ENCODE results near the gene USP32.

Gene USP32

DNA sequence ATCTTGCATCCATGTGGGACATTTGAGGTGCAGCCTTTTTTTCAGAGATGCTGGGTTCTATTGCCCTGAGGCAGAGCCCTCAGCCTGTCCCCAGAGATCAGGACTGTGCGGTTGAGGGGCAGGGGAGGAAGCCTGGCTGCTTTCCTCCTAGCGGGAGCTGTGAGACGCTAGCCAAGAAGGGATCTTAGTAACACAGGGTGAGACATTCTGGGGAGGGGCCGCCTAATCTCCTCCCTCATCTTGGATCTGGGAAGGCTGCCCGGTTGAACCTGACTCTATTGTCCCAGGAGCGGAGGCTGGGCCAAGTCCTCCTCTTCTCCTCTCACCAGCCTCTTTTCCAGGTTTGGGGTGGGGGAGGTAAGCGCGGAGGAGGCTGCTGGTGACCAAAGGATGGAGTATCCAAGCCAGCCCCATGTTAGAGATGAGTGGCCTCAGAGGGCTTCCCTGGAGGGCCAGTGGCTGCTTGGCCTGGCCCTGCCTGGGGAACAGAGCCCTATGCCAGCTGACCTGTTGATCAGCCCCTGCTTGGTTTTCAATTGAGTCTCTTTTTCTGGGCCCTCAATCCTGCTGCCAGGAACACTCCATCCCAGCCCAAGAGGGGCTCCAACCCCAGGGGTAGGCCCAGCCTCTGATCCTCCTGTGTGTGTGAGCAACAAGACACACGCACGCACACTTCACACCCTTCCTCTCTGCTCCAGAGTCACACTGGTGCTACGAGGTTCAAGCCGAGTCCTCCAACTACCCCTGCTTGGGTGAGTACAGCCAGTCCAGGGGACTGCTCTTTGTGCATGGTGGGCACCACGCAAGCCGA lies 237.1 kb downstream of the USP32 start:
- TF ChIP-seq, protein P1, sequence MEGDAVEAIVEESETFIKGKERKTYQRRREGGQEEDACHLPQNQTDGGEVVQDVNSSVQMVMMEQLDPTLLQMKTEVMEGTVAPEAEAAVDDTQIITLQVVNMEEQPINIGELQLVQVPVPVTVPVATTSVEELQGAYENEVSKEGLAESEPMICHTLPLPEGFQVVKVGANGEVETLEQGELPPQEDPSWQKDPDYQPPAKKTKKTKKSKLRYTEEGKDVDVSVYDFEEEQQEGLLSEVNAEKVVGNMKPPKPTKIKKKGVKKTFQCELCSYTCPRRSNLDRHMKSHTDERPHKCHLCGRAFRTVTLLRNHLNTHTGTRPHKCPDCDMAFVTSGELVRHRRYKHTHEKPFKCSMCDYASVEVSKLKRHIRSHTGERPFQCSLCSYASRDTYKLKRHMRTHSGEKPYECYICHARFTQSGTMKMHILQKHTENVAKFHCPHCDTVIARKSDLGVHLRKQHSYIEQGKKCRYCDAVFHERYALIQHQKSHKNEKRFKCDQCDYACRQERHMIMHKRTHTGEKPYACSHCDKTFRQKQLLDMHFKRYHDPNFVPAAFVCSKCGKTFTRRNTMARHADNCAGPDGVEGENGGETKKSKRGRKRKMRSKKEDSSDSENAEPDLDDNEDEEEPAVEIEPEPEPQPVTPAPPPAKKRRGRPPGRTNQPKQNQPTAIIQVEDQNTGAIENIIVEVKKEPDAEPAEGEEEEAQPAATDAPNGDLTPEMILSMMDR (IDR thresholded peaks at IDR 0.05; ENCODE audit: low read length, missing control alignments): no peak
- DNase-seq (ENCODE audit: low read depth): peak; percentile 85
- no peak overlapping the region for H3K4me3 ChIP-seq (replicated peaks; ENCODE audit: low read depth, low read length)

- TF ChIP-seq, protein P1 (IDR thresholded peaks at IDR 0.05; ENCODE audit: low read length, missing control alignments): no peak
- H3K4me3 ChIP-seq (replicated peaks; ENCODE audit: low read depth, low read length): no peak overlapping the region
- DNase-seq (ENCODE audit: low read depth): peak; percentile 47
These were observed 238.1 kb downstream of the USP32 start for GRCh38 chr17:60153606-60154390.

GRCh38 chr17:60151355-60151754 lies 240.6 kb downstream of the USP32 start:
- no peak overlapping the region for H3K4me3 ChIP-seq (replicated peaks; ENCODE audit: low read depth, low read length)
- no peak for DNase-seq (ENCODE audit: low read depth)
- TF ChIP-seq, protein P1 (IDR thresholded peaks at IDR 0.05; ENCODE audit: low read length, missing control alignments): no peak

DNA sequence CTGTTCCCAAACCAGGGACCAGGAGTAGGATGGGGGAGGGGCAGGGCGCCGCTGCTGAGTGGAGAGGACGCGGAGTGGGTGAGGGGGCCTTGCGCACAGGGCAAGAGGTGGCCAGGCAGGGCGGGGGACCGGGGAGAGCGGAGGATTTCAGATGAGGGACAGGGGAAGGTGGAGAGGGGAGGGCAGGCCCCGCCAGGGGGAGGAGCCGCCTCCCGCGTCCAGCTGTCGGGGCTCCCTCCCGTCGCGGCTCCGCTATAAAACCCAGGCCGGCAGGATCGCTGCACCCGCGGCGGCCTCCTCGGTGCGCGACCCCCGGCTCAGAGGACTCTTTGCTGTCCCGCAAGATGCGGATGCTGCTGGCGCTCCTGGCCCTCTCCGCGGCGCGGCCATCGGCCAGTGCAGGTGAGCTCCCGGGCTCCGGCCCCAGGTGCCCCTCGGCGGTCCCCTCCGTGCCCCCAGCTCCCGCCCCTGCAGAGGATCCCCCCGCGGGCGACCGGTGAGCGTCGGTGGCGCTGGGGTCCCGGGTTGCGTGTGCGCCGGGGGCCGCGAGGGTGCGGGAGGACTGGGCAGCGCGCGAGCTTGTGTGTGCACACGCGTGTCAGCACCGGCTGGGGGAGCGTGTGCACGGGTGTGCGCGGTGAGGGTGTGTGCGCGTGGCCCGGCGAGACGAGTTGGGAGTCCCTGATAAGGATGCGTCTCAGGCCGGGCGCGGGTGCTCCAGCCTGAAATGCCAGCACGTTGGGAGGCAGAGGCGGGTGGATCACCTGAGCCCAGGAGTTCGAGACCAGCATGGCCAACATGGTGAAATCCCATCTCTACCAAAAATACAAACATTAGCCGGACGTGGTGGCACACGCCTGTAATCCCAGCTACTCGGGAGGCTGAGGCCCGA lies 242.0 kb downstream of the USP32 start, which contains the start of gene CA4:
CA4 (plus strand) TSS at position 283 of the 892 bp plus-strand sequence; CDS start at position 345, 62 bp downstream.
- no peak for DNase-seq (ENCODE audit: low read depth)
- H3K4me3 ChIP-seq (replicated peaks; ENCODE audit: low read depth, low read length): no peak within 1 kb of the TSS
- TF ChIP-seq, protein P1 (IDR thresholded peaks at IDR 0.05; ENCODE audit: low read length, missing control alignments): no peak

GRCh38 chr17:60148373-60148772 lies 243.6 kb downstream of the USP32 start:
- TF ChIP-seq, protein P1 (IDR thresholded peaks at IDR 0.05; ENCODE audit: low read length, missing control alignments): no peak
- H3K4me3 ChIP-seq (replicated peaks; ENCODE audit: low read depth, low read length): no peak overlapping the region

DNA sequence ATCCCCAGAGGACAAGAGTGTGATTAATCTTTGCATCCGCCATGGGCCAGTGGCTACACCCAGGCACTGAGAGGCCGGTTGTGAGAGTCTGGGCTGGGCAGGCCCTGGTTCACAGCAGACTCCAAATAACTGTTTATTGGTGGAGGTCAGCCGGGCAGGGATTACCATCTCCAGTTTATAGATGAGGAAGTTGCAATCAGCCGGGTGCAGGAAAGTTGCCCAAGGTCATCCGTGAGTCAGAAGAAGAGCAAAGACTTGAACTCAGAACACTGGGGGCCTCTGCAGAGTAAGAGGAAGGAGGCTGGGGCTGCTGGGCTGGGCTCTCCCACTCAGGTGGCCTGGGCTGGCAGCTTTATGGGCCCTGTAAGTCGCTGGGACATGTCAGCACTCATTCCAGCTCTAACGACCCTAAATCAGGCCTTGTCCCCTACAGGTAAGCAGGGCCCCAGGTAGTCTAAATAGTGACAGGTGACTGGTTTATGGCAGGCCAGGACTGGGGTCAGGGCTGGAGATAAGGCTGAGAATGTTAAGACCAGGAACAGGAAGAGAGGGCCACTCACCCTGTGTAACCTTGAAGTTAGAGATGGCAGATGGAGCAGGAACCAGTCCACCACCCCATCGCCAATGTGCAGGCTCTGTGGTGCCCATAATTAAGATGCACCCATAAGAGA lies 244.2 kb downstream of the USP32 start:
- no peak for DNase-seq (ENCODE audit: low read depth)
- H3K4me3 ChIP-seq (replicated peaks; ENCODE audit: low read depth, low read length): no peak overlapping the region
- TF ChIP-seq, protein P1 (IDR thresholded peaks at IDR 0.05; ENCODE audit: low read length, missing control alignments): no peak

More at GRCh38 chr17:60148373-60148772, 243.6 kb downstream of the USP32 start:
- DNase-seq (ENCODE audit: low read depth): no peak
